Kasumi-1 (cell line): ENCODE measurements around the gene DEFB112.

Experiments
- DNase-seq, 2 experiments: peaks; one replicate each; lab custom pipeline; 2025; lab: John Stamatoyannopoulos, UW

Gene DEFB112

GRCh38 chr6:49995278-49995677 is 54.5 kb downstream of the DEFB112 start:
- DNase-seq: no peak
